HG03342 (cell line): Measurements from ENCODE around the gene INPP5J.

Experiments used
- ATAC-seq: cut with Tn5 transposase; IDR thresholded peaks from one replicate; pipeline ENCODE4 v1.9.1; 2021; ENCODE audit warnings: mild to moderate bottlenecking, moderate library complexity; ENCODE audit not compliant: unreplicated experiment

INPP5J gene

GRCh38 chr22:31124811-31125465 lies 2.2 kb downstream of the INPP5J start:
- no peak for ATAC-seq

GRCh38 chr22:31125521-31126117 lies 2.9 kb downstream of the INPP5J start:
- ATAC-seq = no peak

- ATAC-seq = no peak
Measured at GRCh38 chr22:31126128-31126868, 3.5 kb downstream of the INPP5J start.

GRCh38 chr22:31126869-31127175 lies 4.1 kb downstream of the INPP5J start:
- ATAC-seq = no peak

GRCh38 chr22:31127181-31127772 lies 4.5 kb downstream of the INPP5J start:
- ATAC-seq = no peak

- no peak for ATAC-seq
Measured at GRCh38 chr22:31128156-31128555, 5.4 kb downstream of the INPP5J start.

GRCh38 chr22:31130873-31131272 lies 8.1 kb downstream of the INPP5J start:
- ATAC-seq = no peak

GRCh38 chr22:31133911-31134310 lies 11.1 kb downstream of the INPP5J start:
- no peak for ATAC-seq

- ATAC-seq = no peak
Measured at GRCh38 chr22:31134688-31135087, 11.9 kb downstream of the INPP5J start.

GRCh38 chr22:31135706-31136105 lies 12.9 kb downstream of the INPP5J start:
- no peak for ATAC-seq

- no peak for ATAC-seq
Measured at GRCh38 chr22:31136155-31136554, 13.4 kb downstream of the INPP5J start.

GRCh38 chr22:31136711-31137110 lies 13.9 kb downstream of the INPP5J start:
- ATAC-seq = no peak

- ATAC-seq = no peak
Measured at GRCh38 chr22:31137721-31138120, 15.0 kb downstream of the INPP5J start.

GRCh38 chr22:31138126-31138525 lies 15.4 kb downstream of the INPP5J start:
- no peak for ATAC-seq

- ATAC-seq = no peak
Measured at GRCh38 chr22:31139066-31139465, 16.3 kb downstream of the INPP5J start.

GRCh38 chr22:31139866-31140716 lies 17.3 kb downstream of the INPP5J start, which contains the start of gene PLA2G3:
PLA2G3 (minus strand) TSS chr22:31140508; CDS start chr22:31140354, 154 bp downstream.
- ATAC-seq = no peak

- ATAC-seq = no peak
Measured at GRCh38 chr22:31140746-31141145, 18.0 kb downstream of the INPP5J start.

GRCh38 chr22:31141551-31141950 lies 18.8 kb downstream of the INPP5J start:
- no peak for ATAC-seq

GRCh38 chr22:31142285-31142684 lies 19.5 kb downstream of the INPP5J start:
- no peak for ATAC-seq

GRCh38 chr22:31143038-31143437 lies 20.3 kb downstream of the INPP5J start:
- ATAC-seq = no peak

- no peak for ATAC-seq
Measured at GRCh38 chr22:31143537-31143936, 20.8 kb downstream of the INPP5J start.
